Spinal cord (tissue), 10 donors: ENCODE results near the gene RNF44. TPM values are rescaled to one million over a fixed set of nuclear protein-coding genes. Genes with fewer than 3 reads are reported as not detected.

Experiments used
- DNase-seq, 6 donors: peaks; one replicate each; pipeline versions ENCODE4 v3.0.0 to v3.0.0-alpha.2; 2013 to 2015; ENCODE audit warnings: low spot score in 6 of 6, low read depth in 4 of 6
- H3K27ac ChIP-seq: one replicate; pipeline ENCODE4 v1.5.1; 2013; ENCODE audit warnings: low read depth, low read length, control low read depth
- H3K27me3 ChIP-seq: one replicate; pipeline ENCODE4 v1.6.1; 2013; ENCODE audit warnings: low read length; ENCODE audit not compliant: control insufficient read depth, insufficient read depth
- H3K36me3 ChIP-seq: one replicate; pipeline ENCODE4 v1.6.1; 2013; ENCODE audit warnings: low read length; ENCODE audit not compliant: control insufficient read depth, insufficient read depth
- H3K4me1 ChIP-seq: one replicate; pipeline ENCODE4 v1.6.1; 2013; ENCODE audit warnings: low read length; ENCODE audit not compliant: control insufficient read depth, insufficient read depth
- H3K4me3 ChIP-seq: one replicate; pipeline ENCODE4 v1.5.1; 2013; ENCODE audit warnings: low read depth, low read length, control low read depth
- H3K9me3 ChIP-seq: one replicate; pipeline ENCODE4 v1.6.1; 2013; ENCODE audit warnings: low read length; ENCODE audit not compliant: control insufficient read depth, insufficient read depth
- WGBS: methylation state at CpG from one replicate; pipeline ENCODE4 v1.1.5; 2013; ENCODE audit warnings: missing lambda C conversion rate; ENCODE audit not compliant: insufficient coverage; 5-methylcytosine and 5-hydroxymethylcytosine counted together
- polyA plus RNA-seq, 2 donors: library from polyadenylated mRNA; unstranded; fragments of 120-200 nt; gene quantifications; one replicate each; pipeline ENCODE4 v1.2.1, GENCODE V29; 2013; ENCODE audit not compliant: insufficient read length in 2 of 2
- total RNA-seq, 2 donors: library from RNA; depleted of rRNA in 1 of 2; stranded (reverse); fragments of 120-200 nt in 1 of 2; fragments of >200 nt in 1 of 2; gene quantifications; one replicate each; pipeline versions ENCODE4 v1.2.3 to v1.2.4, GENCODE V29; 2013 to 2014
- donor health status: healthy.

The RNF44 gene
- total and polyA plus RNA-seq, 4 donors, result 8.1 to 74.9 (median 41.1) TPM

DNA sequence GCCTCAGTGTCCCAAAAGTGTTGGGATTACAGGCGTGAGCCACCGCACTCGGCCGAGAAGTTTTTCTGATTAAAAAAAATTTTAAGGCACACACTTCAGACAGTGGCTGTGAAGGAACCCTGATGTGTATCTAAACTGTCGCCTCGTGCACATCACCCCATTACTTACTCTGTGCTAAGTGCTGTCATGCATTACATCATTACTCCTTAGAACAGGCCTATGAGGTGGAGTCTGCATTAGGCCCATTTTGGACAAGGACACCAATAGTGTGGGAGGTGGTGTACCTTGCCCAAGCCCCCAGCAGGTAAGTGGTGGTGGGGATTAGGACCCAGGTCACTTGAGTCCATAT lies 8.2 kb upstream of the RNF44 start:
- H3K4me1 ChIP-seq, result peaks cover 27% of the 10 kb centered on the region
- no peak overlapping the region for H3K4me3 ChIP-seq
- no peak overlapping the region for H3K27ac ChIP-seq
- 96% methylated on average over 4 of the region's 6 CpGs for WGBS
- H3K36me3 ChIP-seq, result peaks cover 9% of the 10 kb centered on the region
- no peak for DNase-seq
- no peaks in the 10 kb centered on the region for H3K27me3 ChIP-seq
- H3K9me3 ChIP-seq, result no peaks in the 10 kb centered on the region

DNA sequence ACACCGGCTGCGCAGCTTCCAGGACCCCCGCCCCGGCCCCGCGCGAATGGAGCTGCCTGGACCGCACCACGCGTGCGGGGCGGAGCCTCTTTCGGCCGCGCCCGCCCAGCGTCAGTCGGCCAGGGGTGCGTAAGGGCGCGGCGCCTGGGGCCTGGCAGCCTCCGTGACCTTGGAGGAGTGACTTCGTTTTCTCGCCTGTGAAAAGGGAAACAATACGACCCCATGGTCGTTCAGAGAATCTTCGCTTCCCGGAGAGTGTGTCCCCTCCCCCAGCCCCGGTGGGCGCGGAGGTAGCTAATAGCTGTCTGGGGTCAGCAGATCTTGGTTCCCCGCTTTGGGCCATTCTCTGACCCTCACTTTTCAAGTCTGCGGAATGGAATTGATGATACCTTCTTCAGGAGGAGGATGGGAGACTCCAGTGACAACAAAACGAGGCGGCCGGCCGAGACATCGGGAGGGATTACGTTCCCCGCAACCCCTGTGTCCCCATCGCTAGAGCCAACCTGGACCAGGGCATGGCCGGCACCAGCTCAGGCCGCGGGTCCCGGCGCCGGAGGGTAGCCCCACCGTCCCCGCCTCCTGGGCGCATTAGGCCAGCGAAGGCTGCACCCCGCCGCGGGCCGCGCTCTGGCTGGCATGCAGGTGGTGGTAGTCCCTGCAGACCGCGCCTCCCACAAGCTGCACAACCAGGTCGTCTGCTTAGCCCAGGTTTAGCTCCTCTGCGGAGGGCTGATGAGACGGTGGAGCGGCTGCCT lies 6.4 kb upstream of the RNF44 start:
- H3K4me3 ChIP-seq, result peak overlapping the region; percentile 59
- H3K4me1 ChIP-seq, result peaks cover 27% of the 10 kb centered on the region
- WGBS, result under 1% methylated on average over 61 of the region's 63 CpGs
- DNase-seq, result peak in 3 of 6 donors; percentile 60 to 91 (median 85)
- peaks cover 9% of the 10 kb centered on the region for H3K36me3 ChIP-seq
- no peaks in the 10 kb centered on the region for H3K27me3 ChIP-seq
- peak overlapping the region; percentile 52 for H3K27ac ChIP-seq
- H3K9me3 ChIP-seq, result no peaks in the 10 kb centered on the region

DNA sequence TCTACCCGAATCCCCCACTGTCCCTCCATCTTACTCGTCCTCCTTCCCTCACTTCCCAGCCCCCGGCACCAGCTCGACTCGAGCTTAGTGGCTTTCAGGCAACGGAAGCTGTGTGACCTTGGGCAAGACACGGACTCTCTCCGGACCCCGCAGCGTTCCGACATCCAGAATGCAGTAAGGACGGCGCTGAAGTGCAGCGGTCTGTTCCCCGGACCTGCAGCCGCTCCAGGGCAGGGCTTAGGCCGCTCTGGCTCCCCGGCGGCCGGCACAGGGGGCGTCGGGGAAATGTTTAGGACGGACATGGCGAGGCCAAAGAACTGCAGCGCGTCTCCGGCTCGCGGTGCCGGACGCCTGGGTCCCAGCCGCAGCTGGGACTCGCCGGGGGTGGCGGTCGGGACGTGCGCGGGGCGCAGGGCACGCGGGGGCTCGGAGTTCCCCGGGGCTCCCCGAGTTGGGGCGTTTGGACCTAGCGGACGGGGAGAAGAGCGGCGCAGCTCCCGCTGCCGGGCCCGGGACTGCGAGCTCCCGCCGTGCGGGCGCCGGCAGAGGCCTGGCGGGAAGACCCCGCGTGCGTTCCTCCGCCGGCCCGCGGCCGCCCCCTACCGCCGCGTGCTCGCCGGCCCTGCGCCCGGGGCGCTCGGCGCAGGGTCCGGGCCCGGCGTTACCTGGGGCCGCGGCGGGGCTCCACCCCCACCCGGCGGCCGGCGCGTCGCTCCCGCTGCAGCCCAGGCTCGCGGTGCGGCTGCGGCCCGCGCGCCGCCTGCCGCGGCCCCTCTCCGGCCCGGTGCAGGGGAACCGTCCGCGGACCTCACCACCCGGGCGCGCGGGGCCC lies 5.6 kb upstream of the RNF44 start:
- Histone ChIP-seq H3K4me3 (peak overlapping the region; percentile 59), H3K27me3 (no peaks in the 10 kb centered on the region), H3K9me3 (no peaks in the 10 kb centered on the region), H3K36me3 (peaks cover 9% of the 10 kb centered on the region), H3K4me1 (peaks cover 34% of the 10 kb centered on the region), H3K27ac (no peak overlapping the region)
- under 1% methylated on average over 110 of the region's 110 CpGs for WGBS
- peak in 2 of 6 donors; percentile 57 to 63 for DNase-seq

DNA sequence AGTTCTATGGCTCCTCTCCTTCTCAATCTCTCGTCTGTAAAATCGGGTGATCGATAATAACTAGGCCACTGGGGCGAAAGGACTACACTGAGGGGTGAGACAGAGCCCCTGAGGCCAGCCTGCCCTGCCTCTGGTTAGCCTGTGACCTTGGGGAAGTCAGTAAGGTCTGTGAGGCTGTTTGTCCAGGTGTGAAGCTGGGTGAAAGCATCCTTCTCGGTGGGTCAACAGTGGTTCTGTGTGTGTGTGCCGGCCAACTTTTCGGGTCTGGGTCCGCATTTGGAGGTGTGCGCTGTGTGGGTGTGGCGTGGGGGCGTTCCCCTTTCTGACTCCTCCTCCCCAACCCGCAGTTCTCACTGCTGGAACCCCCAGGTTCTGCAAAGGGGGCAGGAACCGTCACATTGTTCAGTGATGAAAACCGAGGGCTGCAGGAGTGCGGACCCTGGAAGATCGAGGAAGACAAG lies 5.0 kb upstream of the RNF44 start:
- H3K27ac ChIP-seq, result no peak overlapping the region
- 28% methylated on average over 7 of the region's 16 CpGs for WGBS
- DNase-seq, result no peak
- H3K4me3 ChIP-seq, result peak overlapping the region; percentile 31
- no peaks in the 10 kb centered on the region for H3K9me3 ChIP-seq
- H3K4me1 ChIP-seq, result peaks cover 38% of the 10 kb centered on the region
- peaks cover 9% of the 10 kb centered on the region for H3K36me3 ChIP-seq
- no peaks in the 10 kb centered on the region for H3K27me3 ChIP-seq

DNA sequence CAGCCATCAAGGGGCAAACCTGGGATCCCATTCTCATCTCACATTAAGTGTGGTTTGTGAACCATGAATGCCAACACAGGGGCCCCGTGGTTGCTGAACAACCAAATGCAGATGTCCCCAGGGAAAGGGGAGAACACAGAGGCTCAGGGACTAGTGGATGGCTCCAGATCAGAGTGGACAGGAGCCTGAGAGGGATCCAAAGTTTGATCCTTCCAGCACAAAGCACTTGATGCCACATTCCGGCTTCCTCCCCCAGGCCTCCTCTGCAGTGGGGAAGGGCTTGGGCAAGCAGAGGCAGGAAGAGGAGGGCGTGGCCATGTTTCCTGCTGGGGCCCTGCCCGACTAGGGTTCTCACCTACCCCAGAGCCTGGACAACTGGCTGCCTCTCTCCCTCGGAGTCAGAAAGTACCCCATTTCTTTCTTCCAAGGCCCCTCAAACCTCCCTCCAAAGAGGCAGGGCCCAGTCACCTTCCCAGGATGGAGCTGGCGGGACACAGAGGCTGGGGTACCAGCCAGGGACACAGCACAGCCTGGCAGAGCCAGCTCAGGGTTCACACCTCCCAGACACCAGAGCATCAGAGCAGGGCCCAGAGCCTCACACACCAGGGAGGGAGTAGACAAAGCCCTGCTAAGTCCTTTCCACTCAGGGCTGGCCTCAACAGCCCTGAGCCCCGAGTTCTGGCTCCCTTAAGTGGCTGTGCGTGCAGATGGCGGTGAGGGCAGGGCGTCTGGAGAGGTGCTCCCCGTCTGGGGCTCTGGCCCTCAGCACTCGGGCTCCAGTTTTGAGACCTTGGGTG lies 4.3 kb upstream of the RNF44 start:
- H3K4me3 ChIP-seq, result no peak overlapping the region
- no peak for DNase-seq
- peaks cover 9% of the 10 kb centered on the region for H3K36me3 ChIP-seq
- WGBS, result 63% methylated on average over 9 of the region's 12 CpGs
- H3K27me3 ChIP-seq, result no peaks in the 10 kb centered on the region
- H3K27ac ChIP-seq, result no peak overlapping the region
- no peaks in the 10 kb centered on the region for H3K9me3 ChIP-seq
- H3K4me1 ChIP-seq, result peaks cover 38% of the 10 kb centered on the region

DNA sequence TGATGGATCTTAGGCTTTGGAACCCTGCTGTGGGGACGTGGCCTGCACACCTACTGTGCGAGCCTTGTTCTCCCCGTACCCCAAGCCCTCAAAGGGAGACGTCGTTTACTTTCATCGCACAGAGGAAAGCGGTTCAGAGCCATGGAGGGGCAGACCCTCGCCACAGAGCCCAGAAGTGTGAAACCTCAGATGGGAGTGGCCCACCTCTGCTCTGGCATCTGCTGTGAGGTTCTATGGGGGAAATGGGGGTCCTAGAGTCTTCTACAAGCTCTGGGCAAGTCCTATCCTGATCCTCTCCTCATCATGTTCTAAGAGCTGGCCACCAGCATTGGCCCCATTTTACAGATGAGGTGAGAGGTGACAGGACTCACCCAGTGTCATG lies 3.7 kb upstream of the RNF44 start:
- H3K27ac ChIP-seq, result no peak overlapping the region
- 83% methylated on average over 8 of the region's 8 CpGs for WGBS

DNA sequence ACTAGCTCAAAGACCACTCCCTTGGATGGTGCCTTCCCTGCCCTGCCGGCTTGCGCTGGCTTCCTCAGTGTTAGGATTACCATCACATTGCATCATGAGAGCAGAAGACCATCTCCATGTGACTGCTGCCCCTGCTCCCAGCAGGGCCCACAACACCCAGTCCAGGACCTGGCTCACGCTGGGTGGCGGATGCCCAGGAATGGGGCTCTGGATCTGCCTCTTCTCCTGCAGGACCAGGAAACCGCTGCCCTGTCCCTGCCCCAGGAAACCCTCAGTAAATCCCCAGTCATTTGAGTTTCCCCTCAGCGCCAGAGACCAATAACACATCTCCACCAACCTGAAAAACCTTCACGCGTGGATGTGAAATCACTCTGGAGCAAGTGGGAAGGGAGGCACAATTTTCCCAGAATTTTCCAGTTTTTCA lies 3.3 kb upstream of the RNF44 start:
- H3K27me3 ChIP-seq, result no peaks in the 10 kb centered on the region
- no peak for DNase-seq
- WGBS, result 82% methylated on average over 8 of the region's 8 CpGs
- H3K27ac ChIP-seq, result no peak overlapping the region
- peaks cover 9% of the 10 kb centered on the region for H3K36me3 ChIP-seq
- H3K4me3 ChIP-seq, result no peak overlapping the region
- no peaks in the 10 kb centered on the region for H3K9me3 ChIP-seq
- H3K4me1 ChIP-seq, result peaks cover 47% of the 10 kb centered on the region

More for the DNA sequence above, 3.7 kb upstream of the RNF44 start:
- no peaks in the 10 kb centered on the region for H3K27me3 ChIP-seq
- H3K9me3 ChIP-seq, result no peaks in the 10 kb centered on the region
- H3K4me1 ChIP-seq, result peaks cover 43% of the 10 kb centered on the region
- H3K4me3 ChIP-seq, result no peak overlapping the region
- DNase-seq, result no peak
- peaks cover 9% of the 10 kb centered on the region for H3K36me3 ChIP-seq

DNA sequence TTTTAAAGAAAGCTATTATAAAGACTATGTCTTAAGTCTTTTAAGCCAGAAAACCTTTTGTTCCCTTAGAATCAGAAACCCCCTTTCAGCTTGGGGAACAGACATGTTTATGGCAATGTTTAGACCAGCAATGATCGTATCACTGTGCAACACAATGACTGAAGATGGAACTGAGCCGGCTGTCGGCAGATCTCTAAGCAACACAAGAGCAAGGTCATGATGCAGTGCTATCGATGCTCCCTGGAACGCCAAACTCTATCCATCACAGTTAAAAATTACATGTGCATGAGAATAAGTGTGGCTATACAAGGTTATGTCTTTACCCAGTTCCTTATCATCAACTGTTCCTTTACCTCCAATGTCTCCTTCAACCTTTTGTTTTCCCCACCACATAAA lies 1.8 kb upstream of the RNF44 start:
- Histone ChIP-seq H3K4me1 (peaks cover 56% of the 10 kb centered on the region), H3K27me3 (no peaks in the 10 kb centered on the region), H3K4me3 (no peak overlapping the region), H3K36me3 (peaks cover 17% of the 10 kb centered on the region), H3K9me3 (no peaks in the 10 kb centered on the region), H3K27ac (no peak overlapping the region)
- peak in 1 of 6 donors; percentile 15 for DNase-seq
- 28% methylated on average over 3 of the region's 5 CpGs for WGBS

DNA sequence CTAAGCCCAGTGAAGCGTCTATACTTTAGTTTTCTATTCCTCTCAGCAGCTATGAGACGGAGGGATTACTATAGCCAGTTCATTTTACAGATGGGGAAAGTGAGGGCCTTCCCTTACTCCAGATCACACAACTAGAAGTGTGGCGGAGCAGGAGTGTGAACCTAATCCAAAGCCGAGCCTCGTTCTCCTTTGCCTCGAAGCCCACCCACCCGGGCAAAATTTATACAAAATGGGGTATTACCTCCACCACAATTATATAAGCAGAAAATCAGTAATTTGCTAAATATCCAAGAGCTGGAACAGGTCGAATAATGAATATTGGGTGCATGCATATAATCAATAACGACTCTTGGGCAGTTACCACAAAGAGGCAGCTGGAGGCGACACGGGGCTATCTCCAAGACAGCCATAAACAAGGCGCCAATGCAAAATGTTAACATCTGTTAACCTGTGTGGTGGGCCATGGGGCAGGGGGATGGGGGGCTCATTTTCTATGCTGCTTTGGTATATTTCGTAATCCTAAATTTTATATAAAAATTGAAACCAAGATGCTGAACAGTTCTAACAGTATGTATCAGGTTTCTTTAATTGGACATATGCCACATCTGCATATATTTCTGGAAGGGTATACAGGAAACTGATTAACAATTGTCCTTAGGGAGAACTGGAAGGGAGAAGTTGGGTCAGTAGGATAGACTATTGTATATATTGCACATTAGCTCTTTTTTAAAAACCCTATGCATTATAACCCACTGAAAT lies 1.2 kb upstream of the RNF44 start:
- no peak for DNase-seq
- no peaks in the 10 kb centered on the region for H3K9me3 ChIP-seq
- WGBS, result 10% methylated on average over 4 of the region's 13 CpGs

More for the DNA sequence above, 1.2 kb upstream of the RNF44 start:
- peak overlapping the region; percentile 100 for H3K4me3 ChIP-seq
- H3K36me3 ChIP-seq, result peaks cover 20% of the 10 kb centered on the region
- peaks cover 56% of the 10 kb centered on the region for H3K4me1 ChIP-seq
- H3K27me3 ChIP-seq, result no peaks in the 10 kb centered on the region
- peak overlapping the region; percentile 90 for H3K27ac ChIP-seq
